GM15510 (cell line): ENCODE data around the gene MB21D2.

ENCODE experiments used
- POLR2A ChIP-seq: IDR thresholded peaks from 3 replicates; pipeline ENCODE4 v1.6.1; 2011; ENCODE audit warnings: borderline replicate concordance; ENCODE audit not compliant: insufficient read length; ENCODE audit errors: extremely low read depth

MB21D2 gene

GRCh38 chr3:192825216-192825615, 92.4 kb downstream of the MB21D2 start:
- TF ChIP-seq POLR2A = no peak

- TF ChIP-seq POLR2A = no peak
These were observed 93.3 kb downstream of the MB21D2 start for GRCh38 chr3:192824313-192824712.

- TF ChIP-seq POLR2A = no peak
These were observed 96.5 kb downstream of the MB21D2 start for GRCh38 chr3:192821161-192821560.

GRCh38 chr3:192820161-192820560, 97.5 kb downstream of the MB21D2 start:
- no peak for TF ChIP-seq POLR2A

GRCh38 chr3:192819001-192819569, 98.6 kb downstream of the MB21D2 start:
- TF ChIP-seq POLR2A = no peak

DNA sequence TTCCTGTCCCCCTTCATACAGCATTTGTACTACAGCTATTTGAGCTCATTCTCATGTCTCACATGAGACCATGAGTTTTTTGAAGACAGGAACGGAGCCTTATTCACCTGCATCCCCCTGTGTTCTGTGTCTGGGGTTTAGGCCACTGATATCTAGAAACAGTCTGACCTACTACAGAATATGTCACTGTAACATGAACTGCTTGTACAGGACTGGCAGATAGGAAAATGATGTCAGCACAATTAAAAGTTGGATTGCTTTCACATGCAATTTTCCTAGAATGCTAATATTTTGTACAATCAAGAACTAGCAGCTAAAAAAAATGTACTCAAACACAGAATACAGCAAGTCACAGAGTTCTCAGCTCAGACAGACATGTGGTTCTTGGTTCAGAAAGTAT, 99.5 kb downstream of the MB21D2 start:
- no peak for TF ChIP-seq POLR2A

DNA sequence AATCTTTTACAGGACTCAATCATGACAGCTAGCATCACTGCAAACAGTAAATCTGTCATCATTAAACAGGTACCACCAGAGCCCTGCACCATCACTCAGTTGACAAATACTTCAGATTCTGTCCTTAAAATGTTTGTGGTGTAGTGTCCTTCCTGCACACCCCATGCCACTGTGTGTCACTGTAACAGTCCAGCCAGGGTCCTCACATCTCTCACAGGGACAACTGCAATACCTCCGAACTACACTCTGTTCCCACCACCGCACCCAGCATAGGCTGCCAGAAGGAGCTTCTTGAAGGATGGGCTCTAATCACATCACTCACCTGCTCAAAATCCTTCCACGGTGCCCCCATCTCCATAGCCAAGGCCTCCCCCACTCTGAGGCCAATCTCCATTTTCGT, 100.2 kb downstream of the MB21D2 start:
- TF ChIP-seq POLR2A = no peak

GRCh38 chr3:192817053-192817452, 100.6 kb downstream of the MB21D2 start:
- no peak for TF ChIP-seq POLR2A

GRCh38 chr3:192816351-192816750, 101.3 kb downstream of the MB21D2 start:
- no peak for TF ChIP-seq POLR2A

DNA sequence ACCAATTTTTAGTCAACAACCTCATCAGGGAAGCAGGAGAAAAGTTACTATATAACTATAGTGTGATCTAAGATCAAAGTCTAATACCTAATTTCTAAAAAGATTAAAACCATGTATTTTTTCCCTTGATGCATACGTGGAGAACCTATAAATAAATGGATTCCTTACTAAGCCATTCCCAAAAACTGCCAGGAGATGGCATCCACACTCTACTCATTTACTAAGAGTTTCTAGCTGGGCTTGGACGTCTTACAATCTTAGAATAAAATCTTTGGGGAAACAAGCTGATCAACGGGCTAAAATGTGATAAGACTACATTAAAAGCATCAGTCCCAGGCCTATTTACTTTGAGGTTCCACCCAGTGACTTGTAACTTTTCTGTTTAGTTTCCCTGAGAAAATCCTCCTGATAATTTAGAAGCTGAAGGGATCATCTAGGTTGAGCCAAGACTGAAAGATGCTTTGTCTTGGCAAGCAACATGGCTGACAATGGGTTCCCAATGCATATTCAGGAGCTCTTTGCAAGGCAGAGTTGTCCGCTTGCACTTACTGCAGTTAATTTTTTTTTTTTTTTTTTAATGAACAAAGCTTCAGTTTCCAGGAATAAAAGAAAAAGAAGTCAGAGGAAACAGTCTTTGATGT, 104.8 kb downstream of the MB21D2 start:
- no peak for TF ChIP-seq POLR2A

GRCh38 chr3:192805711-192806110, 111.9 kb downstream of the MB21D2 start:
- TF ChIP-seq POLR2A = no peak

- TF ChIP-seq POLR2A = no peak
These were observed 113.2 kb downstream of the MB21D2 start for GRCh38 chr3:192804502-192804901.

GRCh38 chr3:192802957-192803899, 114.4 kb downstream of the MB21D2 start:
- no peak for TF ChIP-seq POLR2A

GRCh38 chr3:192801985-192802384, 115.7 kb downstream of the MB21D2 start:
- no peak for TF ChIP-seq POLR2A

DNA sequence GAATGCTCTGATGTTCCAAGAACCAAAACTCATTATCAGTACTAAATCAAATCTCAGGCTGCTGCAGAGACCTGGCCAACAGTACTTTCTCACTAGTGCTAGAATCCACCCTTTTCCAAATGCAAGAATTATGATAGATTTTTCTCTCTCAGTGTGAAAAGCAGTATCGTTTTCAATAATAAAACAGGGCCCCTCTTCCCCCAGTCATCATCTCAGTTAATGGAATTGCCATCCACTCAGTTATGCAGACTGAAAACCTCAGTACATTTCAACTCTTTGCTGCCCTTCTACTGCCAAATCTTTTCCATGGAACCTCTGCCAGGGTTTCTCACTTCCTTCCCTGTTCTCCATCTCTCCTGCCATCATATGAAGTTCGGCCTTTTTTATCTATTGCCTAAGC, 117.9 kb downstream of the MB21D2 start:
- no peak for TF ChIP-seq POLR2A
